DMS 273 treated with DMSO at 0.1 percent for 48 hours (cell line): ENCODE results near the gene RBM39.
"Not testable (repeated sequence)": the region's sequence is repeated elsewhere in the genome, so short reads cannot be mapped to it uniquely, and the experiment has no call there.

Experiments used
- DNase-seq: peaks from one replicate; lab custom pipeline; 2025; lab: John Stamatoyannopoulos, UW

RBM39 gene

GRCh38 chr20:35756404-35756803 lies 14.3 kb upstream of the RBM39 start:
- no peak for DNase-seq

- no peak for DNase-seq
Observed at GRCh38 chr20:35750611-35751010, 8.6 kb upstream of the RBM39 start.

GRCh38 chr20:35744492-35744841 lies 2.4 kb upstream of the RBM39 start:
- not testable (repeated sequence) for DNase-seq

GRCh38 chr20:35743693-35744491 lies 1.8 kb upstream of the RBM39 start:
- DNase-seq, result no peak

GRCh38 chr20:35742741-35743523 lies 872 bp upstream of the RBM39 start:
- no peak for DNase-seq

- no peak for DNase-seq
Observed at GRCh38 chr20:35739294-35740163, 2.5 kb downstream of the RBM39 start.

GRCh38 chr20:35738410-35739179 lies 3.5 kb downstream of the RBM39 start:
- DNase-seq, result no peak

GRCh38 chr20:35737865-35738333 lies 4.2 kb downstream of the RBM39 start:
- DNase-seq, result no peak

GRCh38 chr20:35735826-35736470 lies 6.1 kb downstream of the RBM39 start:
- DNase-seq, result no peak

- no peak for DNase-seq
Observed at GRCh38 chr20:35734777-35735649, 7.0 kb downstream of the RBM39 start.

GRCh38 chr20:35734374-35734773 lies 7.7 kb downstream of the RBM39 start:
- no peak for DNase-seq

- DNase-seq, result no peak
Observed at GRCh38 chr20:35732644-35732982, 9.4 kb downstream of the RBM39 start.

GRCh38 chr20:35731862-35732643 lies 10.0 kb downstream of the RBM39 start:
- no peak for DNase-seq

GRCh38 chr20:35731469-35731788 lies 10.6 kb downstream of the RBM39 start:
- no peak for DNase-seq

- DNase-seq, result no peak
Observed at GRCh38 chr20:35730583-35731468, 11.2 kb downstream of the RBM39 start.

- DNase-seq, result no peak
Observed at GRCh38 chr20:35729836-35730582, 12.1 kb downstream of the RBM39 start.

GRCh38 chr20:35729283-35729807 lies 12.7 kb downstream of the RBM39 start:
- no peak for DNase-seq
